ENCODE results near the gene ANKRD63.

The ANKRD63 gene

GRCh38 chr15:40241269-40242212 is 41.3 kb downstream of the ANKRD63 start:
- ATAC-seq = no peak
- Mint-ChIP-seq H3K27me3 (peaks cover 14% of the 10 kb centered on the region), H3K4me3 (no peak overlapping the region), H3K9me3 (no peaks in the 10 kb centered on the region), H3K36me3 (no peaks in the 10 kb centered on the region), H3K27ac (no peak overlapping the region), H3K4me1 (peaks cover 21% of the 10 kb centered on the region)

DNA sequence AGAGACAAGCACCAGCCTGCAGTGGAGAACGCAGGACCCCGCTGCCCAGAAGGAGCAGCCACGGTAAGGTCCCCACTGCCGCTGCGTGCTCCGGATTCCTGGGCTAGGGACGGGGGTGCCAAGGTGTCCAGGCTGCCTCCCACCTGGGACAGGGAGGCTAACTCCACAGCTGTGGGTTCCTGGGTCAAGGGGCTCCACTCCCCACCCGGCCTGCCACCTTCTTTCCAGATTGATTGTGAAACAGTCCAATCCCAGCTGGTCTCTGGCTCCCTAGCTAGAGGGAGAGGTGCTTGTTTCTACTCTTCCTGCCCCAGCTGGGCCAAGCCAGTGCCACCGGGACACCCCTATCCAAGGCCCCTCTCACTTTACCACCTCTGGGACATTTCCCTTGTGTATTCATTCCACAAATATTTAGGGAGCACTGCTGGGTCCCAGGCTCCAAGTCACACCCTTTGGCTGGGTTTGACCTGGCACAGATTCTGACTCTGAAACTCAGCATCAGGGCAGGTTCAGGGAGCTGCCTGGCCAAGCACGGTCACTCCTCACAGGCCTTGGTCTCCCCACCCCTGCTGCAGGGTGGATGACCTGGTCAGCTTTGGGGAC is 42.1 kb downstream of the ANKRD63 start:
- no peaks in the 10 kb centered on the region for H3K36me3 Mint-ChIP-seq
- H3K4me1 Mint-ChIP-seq = peaks cover 27% of the 10 kb centered on the region
- no peak for ATAC-seq
- H3K9me3 Mint-ChIP-seq = no peaks in the 10 kb centered on the region
- peaks cover 14% of the 10 kb centered on the region for H3K27me3 Mint-ChIP-seq
- H3K4me3 Mint-ChIP-seq = no peak overlapping the region
- no peak overlapping the region for H3K27ac Mint-ChIP-seq

GRCh38 chr15:40239693-40240618 is 42.9 kb downstream of the ANKRD63 start:
- Mint-ChIP-seq H3K9me3 (no peaks in the 10 kb centered on the region), H3K4me1 (peaks cover 35% of the 10 kb centered on the region), H3K36me3 (no peaks in the 10 kb centered on the region), H3K27ac (no peak overlapping the region), H3K4me3 (no peak overlapping the region), H3K27me3 (peaks cover 14% of the 10 kb centered on the region)
- no peak for ATAC-seq

- Mint-ChIP-seq H3K4me1 (peaks cover 39% of the 10 kb centered on the region), H3K27ac (no peak overlapping the region), H3K4me3 (peak overlapping the region; percentile 57), H3K27me3 (peaks cover 14% of the 10 kb centered on the region), H3K36me3 (no peaks in the 10 kb centered on the region), H3K9me3 (no peaks in the 10 kb centered on the region)
- no peak for ATAC-seq
Observed at GRCh38 chr15:40239404-40239692, 43.5 kb downstream of the ANKRD63 start.

GRCh38 chr15:40238532-40239403 is 44.1 kb downstream of the ANKRD63 start, which contains the start of gene PAK6:
Gene PAK6, plus strand, starts transcription at chr15:40239063. Its CDS starts 25,723 bp downstream, at chr15:40264786.
- peaks cover 14% of the 10 kb centered on the region for H3K27me3 Mint-ChIP-seq
- peak within 1 kb of the TSS; percentile 33 for H3K27ac Mint-ChIP-seq
- H3K4me1 Mint-ChIP-seq = peaks cover 39% of the 10 kb centered on the region
- peak; percentile 55 for ATAC-seq
- H3K4me3 Mint-ChIP-seq = peak within 1 kb of the TSS; percentile 57
- H3K9me3 Mint-ChIP-seq = no peaks in the 10 kb centered on the region
- H3K36me3 Mint-ChIP-seq = no peaks in the 10 kb centered on the region

DNA sequence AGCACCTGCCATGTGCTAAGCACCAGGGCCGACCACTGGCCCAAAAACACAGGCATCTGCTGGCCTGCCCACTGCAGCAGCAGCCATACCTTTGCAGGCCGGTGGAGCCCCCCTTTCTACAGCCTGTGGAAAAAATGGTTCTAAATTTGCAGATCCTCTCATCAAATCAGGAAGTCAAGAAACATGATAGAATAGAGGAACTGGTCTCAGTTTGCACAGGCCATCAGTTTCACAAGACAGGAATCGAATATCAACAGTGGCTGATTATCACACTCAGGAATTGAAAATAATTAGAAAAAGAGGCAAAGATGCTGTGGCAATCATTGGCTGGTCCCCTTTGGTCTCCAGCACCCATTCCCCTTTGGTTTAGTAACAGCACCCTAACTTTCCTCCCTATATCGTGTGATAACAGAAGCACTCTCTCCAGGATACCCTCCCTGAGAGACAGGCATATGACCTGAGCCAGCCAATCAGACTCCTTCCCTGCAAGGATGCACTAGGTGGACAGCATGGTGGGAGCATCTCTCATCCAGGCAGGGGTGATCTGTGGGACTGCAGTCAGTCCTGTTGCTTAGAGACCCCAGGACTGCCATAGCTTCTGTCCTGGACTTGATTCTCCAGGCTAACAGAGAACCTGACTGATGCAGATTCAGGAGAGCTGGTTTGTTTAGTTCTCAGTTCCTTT is 47.5 kb downstream of the ANKRD63 start:
- H3K27me3 Mint-ChIP-seq = peaks cover 14% of the 10 kb centered on the region
- ATAC-seq = peak; percentile 75
- H3K36me3 Mint-ChIP-seq = no peaks in the 10 kb centered on the region
- peak overlapping the region; percentile 62 for H3K27ac Mint-ChIP-seq
- no peak overlapping the region for H3K4me3 Mint-ChIP-seq
- H3K9me3 Mint-ChIP-seq = no peaks in the 10 kb centered on the region
- H3K4me1 Mint-ChIP-seq = peaks cover 39% of the 10 kb centered on the region

- Mint-ChIP-seq H3K9me3 (no peaks in the 10 kb centered on the region), H3K4me3 (no peak overlapping the region), H3K4me1 (peaks cover 38% of the 10 kb centered on the region), H3K36me3 (no peaks in the 10 kb centered on the region), H3K27me3 (peaks cover 8% of the 10 kb centered on the region), H3K27ac (peak overlapping the region; percentile 62)
- ATAC-seq = no peak
Observed at GRCh38 chr15:40234783-40235182, 48.1 kb downstream of the ANKRD63 start.

DNA sequence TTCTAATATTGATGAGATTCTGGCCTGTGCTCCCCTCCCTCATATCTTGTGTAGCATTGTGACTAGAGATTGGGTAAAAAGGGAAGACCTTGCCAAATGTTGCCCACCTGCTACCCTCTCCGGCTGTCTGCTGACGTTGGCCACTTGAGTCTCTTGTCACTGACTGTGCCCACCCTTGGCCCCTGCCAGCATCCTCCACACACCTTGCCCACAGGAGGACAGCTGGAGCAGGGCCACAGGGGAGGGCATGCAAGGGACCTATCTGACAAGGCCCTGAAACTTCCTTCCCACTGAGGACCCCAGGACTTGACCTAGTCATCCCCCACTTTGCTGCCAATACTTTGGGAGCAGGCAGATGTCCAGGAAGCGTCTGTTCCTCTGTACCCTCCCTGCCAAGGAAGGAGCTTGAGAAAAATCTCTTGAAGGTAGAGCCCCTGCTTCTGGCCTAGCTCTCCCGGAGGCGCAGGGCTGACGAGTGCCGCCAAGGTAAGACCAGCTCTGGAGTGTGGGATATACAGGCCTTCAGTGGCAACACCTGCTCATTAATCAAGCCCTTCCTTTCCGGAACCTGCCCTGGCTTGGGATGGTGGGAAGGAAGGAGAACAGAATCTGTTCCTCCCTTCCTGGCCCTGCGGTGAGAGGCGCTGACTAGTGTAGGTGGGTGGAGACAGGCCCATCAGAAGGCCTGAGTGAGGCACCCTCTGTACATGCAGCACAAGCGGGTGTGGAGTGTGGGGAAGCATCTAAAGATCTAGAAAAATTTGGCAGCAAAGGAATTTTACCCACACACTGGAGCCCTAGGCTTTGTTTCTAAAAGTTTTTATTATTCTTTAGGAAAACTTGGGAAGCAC is 48.9 kb downstream of the ANKRD63 start:
- Mint-ChIP-seq H3K9me3 (no peaks in the 10 kb centered on the region), H3K4me1 (peaks cover 29% of the 10 kb centered on the region), H3K27ac (peak overlapping the region; percentile 62), H3K27me3 (peaks cover under 1% of the 10 kb centered on the region), H3K4me3 (no peak overlapping the region), H3K36me3 (no peaks in the 10 kb centered on the region)
- no peak for ATAC-seq

GRCh38 chr15:40232625-40233070 is 50.2 kb downstream of the ANKRD63 start:
- H3K4me3 Mint-ChIP-seq = no peak overlapping the region
- no peaks in the 10 kb centered on the region for H3K9me3 Mint-ChIP-seq
- H3K27ac Mint-ChIP-seq = no peak overlapping the region
- no peaks in the 10 kb centered on the region for H3K36me3 Mint-ChIP-seq
- H3K27me3 Mint-ChIP-seq = no peaks in the 10 kb centered on the region
- H3K4me1 Mint-ChIP-seq = peaks cover 18% of the 10 kb centered on the region
- no peak for ATAC-seq

Measured in stimulated activated memory B cell treated with anti-CD40 and anti-IgM and Interleukin-4, amounts not matched to agents 10 μg/mL and 1 μg/mL and 100 μg/mL, for 72 hours (primary cell).